ENCODE measurements around the gene ARAP1.
A peak's percentile ranks its signal among the peaks of the same experiment; 100 is the strongest.

The ARAP1 gene

GRCh38 chr11:72760539-72761405, 8.6 kb upstream of the ARAP1 start:
- peak; percentile 54 for DNase-seq

DNA sequence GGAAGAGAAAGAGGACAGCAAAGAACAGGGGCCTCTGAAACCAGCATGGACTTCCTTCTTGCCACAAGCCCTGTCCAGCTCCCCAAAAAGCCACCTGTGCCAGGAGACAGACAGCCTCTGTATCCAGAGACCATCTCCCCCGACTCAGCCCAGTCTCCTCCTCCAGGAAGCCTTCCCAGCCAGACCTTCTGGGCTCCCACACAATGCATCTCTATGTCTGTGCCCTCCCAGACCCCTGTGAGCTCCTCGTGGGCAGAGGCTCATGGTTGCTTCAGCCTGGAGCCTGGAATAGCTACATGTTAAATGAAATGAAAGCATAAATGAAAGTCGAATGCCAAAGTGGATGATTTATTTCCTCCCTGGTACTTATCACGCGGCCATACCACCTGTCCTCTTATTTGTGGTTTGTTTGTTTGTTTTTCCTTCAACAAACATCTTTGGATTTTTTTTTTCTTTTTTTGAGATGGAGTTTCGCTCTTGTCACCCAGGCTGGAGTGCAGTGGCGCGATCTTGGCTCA, 7.3 kb upstream of the ARAP1 start:
- DNase-seq = no peak

DNA sequence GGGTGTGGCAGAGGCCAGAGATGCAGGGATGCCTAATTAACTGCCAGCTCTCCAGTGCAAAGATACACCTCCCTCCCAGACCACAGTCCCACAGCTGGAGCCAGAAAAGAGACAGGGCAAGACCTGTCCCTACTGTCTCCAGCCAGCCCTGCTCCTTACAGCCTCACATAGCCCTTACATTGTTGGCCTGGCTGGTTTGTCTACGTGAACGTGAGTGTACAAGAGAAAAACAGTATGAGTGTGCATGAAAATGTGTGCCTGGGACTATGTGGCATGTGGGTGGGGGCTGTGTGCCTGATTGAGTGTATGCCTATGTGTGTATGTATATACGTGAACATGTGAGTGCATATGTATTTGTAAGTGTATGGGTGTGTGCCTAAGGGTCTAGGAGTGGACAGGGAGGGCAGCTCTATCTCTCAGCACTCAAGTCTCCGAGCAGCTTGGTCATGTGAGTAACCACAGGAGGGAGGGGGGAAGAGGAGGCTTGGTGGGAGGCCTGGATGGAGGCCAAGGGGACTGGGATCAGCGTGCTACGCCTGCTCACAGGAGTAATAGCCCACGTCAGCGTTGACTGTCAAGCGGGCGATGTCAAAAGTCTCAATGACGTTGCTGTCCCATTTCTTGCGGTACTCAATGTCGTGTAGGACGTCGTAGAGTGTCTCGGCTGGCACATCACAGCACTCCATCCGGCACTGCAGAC, 6.6 kb upstream of the ARAP1 start:
- no peak for DNase-seq

DNA sequence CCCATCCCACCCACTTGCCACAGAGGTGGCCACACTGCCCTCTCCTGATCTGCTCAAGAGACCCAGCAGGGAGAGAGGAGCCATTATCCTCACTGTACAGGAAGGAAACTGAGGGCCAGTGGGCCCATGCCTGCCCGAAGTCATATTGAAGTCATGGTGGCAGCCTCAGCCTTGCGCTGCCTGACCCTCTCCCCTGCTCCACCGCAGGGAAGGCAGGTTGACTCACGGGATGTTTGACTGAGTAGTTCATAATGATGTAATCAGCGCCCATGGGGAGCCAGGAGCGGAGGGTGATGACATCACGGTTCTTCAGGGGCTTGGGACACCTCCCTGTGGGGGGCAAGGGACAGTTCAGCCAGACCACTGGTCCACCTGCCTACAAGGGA, 6.1 kb upstream of the ARAP1 start:
- peak; percentile 70 for DNase-seq

DNA sequence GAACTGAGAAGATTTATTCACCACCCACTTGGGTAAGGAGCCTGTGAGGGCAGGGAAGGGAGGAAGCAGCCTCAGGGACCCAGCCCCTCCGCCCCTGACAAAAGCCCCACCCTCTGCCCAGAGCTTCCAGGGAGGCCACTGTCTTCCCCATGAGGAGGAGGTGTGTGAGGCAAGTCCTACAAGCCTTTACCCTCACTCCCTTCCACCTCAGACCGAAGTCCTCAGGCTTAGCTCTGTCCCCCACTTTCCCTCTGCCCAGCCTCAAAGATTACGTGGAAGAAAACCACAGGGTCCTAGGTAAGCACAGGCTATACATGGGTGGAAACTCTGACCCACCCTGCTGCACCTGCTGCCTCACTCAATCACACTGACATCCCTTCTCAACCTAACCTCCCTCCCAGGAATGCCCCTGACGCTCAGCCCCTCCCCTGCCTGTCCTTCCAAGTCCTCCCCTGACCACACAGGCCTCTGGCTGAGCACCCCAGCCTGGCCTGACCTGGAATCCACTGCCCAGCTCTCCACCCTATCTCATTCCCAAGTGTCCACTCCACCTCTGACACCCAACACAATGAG, 3.6 kb upstream of the ARAP1 start:
- no peak for DNase-seq

DNA sequence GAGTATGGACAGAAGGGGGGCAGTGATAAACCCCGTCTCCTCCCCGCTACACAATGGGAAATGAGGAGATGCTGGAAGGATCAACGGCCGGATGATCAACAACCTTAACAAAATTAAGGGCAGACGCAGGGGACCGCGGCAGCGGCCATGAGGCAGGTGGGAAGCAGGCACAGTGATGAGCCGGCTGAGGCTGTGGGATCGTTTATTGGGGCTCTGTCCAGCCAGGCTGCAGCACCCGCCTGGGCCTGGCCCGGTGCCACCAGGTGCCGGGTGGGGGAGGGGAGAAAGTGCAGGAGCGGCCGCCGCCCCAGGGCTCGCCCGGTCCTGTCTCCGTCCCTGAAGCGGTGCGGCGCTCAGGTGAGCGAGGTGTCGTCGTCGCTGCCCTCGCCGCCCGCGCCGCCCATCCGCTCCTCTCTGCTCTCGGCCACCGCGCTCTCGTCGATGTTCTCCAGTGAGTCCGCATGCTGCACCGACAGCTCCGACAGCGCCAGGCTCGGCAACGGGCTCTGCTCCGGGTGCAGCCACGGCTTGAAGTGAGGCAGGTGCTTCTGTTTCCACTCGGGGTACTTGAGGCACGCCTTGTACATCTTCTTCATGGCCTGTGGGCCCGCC, 2.4 kb upstream of the ARAP1 start:
- DNase-seq = no peak

DNA sequence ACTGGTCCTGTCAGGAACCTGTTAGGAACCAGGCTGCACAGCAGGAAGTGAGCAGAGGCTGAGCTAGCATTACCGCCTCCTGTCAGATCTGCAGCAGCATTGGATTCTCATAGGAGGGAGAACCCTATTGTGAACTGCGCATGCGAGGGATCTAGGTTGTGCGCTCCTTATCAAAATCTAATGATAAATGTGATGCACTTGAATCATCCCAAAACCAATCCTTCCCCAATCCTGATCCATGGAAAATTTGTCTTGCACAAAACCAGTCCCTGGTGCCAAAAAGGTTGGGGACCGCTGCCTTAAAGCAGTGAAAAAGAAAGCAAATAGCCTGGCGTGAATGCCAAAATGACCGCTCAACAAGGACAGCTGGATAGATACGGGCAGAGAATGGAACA, 1.9 kb upstream of the ARAP1 start:
- no peak for DNase-seq

DNA sequence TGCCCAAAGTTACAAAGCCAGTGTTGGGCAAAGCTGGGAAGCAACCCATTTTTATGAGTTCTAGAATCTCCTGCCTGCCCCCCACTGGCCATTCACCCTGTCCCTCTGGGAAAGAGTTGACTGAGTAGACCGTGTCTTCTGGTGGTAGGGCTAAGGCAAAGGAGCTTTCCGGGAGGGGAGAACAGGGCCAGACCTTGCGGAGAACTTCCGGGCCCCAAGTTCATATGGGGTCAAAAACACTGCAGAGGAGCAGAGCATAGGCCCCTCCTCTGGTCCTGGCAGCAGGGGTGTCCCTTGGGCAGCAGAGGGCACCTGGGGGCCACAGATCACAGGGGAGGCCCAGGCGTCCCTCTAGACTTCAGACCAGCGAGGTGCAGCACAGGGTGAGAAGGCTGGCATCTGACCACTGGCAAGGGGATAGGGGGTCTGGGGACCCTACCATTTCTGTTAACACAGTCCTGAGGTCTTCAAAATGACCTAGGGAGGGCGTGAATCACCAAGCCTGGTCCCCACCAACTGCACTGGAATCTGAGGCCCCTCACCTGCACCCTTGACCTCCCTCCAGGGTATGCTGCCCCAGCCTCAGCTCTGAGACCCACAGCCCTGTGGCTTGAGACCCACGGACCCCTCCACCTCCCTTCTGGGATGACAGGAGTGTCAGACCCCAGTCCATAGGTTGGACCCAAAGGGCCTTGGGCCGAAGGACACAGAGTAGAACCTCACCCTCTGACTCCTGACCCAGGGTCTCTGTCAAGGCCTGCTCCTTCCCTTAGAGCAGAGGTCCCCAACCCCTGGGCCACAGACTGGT, 1.3 kb upstream of the ARAP1 start:
- no peak for DNase-seq

GRCh38 chr11:72751116-72752087, 806 bp downstream of the ARAP1 start:
- DNase-seq = no peak

DNA sequence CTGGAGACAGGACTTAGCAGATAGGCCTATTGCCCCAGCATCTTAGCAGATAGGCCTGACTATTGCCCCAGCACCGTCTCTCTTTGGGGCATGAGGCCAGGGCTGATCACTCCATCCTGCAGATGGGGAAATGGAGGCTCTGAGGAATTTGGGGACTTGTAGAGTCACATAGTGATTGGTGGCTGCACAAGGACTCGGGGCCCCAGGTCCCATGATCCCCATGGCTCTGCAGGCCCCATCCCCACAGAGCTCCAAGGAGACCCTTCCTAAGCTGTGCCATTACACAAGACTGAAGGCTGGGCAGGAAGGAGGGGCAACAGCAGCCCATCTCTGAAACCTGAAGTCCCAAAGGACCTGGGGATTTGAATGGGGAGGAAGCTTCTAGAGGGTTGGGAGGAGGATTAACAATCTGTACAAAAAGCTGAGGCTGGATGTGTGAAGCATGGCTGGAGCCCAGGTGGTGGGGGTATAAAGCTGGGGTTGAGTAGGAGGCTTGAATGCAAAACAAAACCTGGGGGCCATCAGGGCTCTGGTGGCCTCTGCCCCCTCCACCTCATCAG, 1.6 kb downstream of the ARAP1 start:
- no peak for DNase-seq

DNA sequence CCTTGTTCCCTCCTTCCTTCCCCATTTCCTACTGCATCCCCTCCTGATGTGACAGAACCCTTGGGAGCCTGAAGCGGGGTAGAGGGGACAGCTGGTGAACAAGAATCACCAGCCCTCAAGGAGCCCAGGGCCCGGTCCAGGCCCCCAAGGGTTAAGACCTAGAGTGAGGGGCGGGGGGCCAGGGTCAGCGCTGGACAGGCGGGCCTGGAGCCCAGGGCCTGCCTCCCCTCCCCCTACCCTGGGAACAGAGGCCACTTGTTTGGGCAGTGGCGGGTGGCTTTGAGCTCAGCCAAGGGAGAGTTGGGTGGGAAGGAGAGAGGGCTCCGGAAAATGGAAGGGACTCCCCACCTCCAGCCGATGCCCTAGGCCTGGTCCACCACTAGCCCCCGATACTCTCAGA, 2.1 kb downstream of the ARAP1 start:
- no peak for DNase-seq

GRCh38 chr11:72747289-72747855, 4.8 kb downstream of the ARAP1 start:
- DNase-seq = no peak

GRCh38 chr11:72746821-72747220, 5.4 kb downstream of the ARAP1 start:
- no peak for DNase-seq

DNA sequence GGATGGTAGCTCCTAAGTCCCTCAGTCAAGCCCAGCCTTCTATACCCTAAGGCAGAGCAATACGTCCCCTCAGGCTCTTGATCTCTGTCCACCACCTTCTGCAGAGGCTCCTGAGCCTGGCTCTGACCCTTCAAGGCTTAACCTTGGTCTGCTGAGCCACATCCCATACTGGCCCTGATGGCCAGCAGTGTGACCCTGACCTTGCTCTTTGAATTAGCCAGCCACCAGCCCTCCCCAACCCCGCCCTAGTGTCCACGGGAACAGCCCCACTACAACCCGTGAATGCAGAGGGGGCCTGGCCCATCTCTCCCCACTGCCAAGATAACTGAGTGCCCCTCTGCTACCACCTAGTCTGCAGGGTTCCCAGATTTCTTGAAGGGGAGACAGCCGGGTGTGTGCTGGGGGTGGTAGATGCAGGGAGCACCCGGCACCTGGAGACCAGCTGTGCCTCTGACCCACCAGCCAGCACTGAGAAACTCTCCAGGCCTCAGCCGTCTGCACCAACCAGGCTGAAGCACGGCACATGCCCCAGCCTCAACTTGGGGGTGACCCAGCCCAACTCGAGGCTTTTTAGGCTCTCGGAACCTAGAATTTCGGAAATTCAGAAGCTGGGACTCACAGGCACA, 6.2 kb downstream of the ARAP1 start:
- DNase-seq = no peak

DNA sequence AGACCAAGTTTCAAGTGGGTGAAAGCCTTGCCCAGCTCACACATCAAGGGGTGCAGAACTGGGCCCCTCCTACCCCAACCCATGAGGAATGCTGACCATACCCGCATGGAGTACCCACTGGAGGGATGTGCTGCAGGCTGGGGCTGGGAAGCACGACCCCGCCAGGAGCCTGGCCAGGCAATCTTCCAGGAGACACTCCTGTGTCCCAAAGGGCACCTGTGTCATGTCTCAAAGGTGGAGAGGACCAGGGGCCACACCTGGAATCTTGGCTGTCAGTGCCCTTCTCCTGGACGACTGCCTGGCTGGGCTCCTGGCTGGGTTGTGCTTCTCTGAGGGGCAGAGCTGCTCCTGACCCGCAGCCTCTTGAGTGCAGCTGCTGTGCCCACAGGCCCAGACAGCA, 6.7 kb downstream of the ARAP1 start:
- DNase-seq = no peak

DNA sequence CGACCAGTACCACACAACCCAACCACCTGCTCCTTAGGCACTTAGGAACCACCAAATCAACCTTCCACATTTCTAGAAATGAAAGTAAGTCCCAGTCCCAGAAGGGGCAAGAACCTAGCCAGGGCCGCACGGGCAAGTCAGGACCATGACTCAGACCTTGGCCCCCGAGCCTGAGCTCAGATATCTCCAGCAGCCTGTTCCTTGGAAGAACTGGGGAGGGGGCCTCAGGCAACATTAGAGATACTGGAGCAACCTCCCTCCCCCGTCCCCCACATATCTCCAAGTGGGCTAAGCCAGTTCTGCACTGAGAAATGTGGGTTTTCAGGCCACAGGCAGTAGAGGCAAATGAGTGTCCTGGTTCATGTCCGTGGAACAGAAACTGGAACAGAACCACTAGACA, 7.7 kb downstream of the ARAP1 start:
- DNase-seq = no peak

GRCh38 chr11:72743321-72744221, 8.6 kb downstream of the ARAP1 start:
- DNase-seq = no peak

GRCh38 chr11:72742513-72743320, 9.5 kb downstream of the ARAP1 start:
- no peak for DNase-seq
